GM23338 (cell line): Measurements from ENCODE around the gene PIK3R5. TPM values are rescaled to one million over a fixed set of nuclear protein-coding genes. Genes with fewer than 3 reads are reported as not detected.

Source experiments
- ATAC-seq: fragments of 200-7000 bp; cut with Tn5 transposase; 3 replicates; pipeline ENCODE4 v1.9.1; 2020
- DNase-seq: peaks from one replicate; pipeline ENCODE4 v3.0.0-alpha.2; 2015; ENCODE audit warnings: low spot score
- H2AFZ ChIP-seq: fragments of 200-600 bp; sonication (generic); 2 replicates; pipeline ENCODE4 v1.8.0; 2016; ENCODE audit warnings: antibody characterized with exemption, mild to moderate bottlenecking, moderate library complexity
- H3F3A ChIP-seq: fragments of 200-600 bp; sonication (generic); replicated peaks from 2 replicates; pipeline ENCODE4 v1.8.0; 2017; ENCODE audit warnings: antibody characterized with exemption, mixed run types, low read depth
- H3K27ac ChIP-seq: fragments of 200-600 bp; sonication (generic); 2 replicates; pipeline ENCODE4 v1.6.1; 2016; ENCODE audit warnings: low read depth
- H3K27me3 ChIP-seq: fragments of 200-600 bp; sonication (generic); 2 replicates; pipeline ENCODE4 v1.8.0; 2016; ENCODE audit warnings: mild to moderate bottlenecking, mixed run types, moderate library complexity; ENCODE audit not compliant: insufficient read depth
- H3K36me3 ChIP-seq: fragments of 200-600 bp; sonication (generic); 2 replicates; pipeline ENCODE4 v1.8.0; 2016; ENCODE audit warnings: mild to moderate bottlenecking; ENCODE audit not compliant: insufficient read depth
- H3K4me1 ChIP-seq: fragments of 200-600 bp; sonication (generic); 2 replicates; pipeline ENCODE4 v1.8.0; 2016; ENCODE audit warnings: mild to moderate bottlenecking, moderate library complexity; ENCODE audit not compliant: insufficient read depth
- H3K4me2 ChIP-seq: fragments of 200-600 bp; sonication (generic); 2 replicates; pipeline ENCODE4 v1.7.1; 2017; ENCODE audit warnings: mixed run types
- H3K4me3 ChIP-seq: fragments of 200-600 bp; sonication (generic); 2 replicates; pipeline ENCODE4 v1.6.1; 2016; ENCODE audit warnings: mixed run types
- H3K79me2 ChIP-seq: fragments of 200-600 bp; sonication (generic); replicated peaks from 2 replicates; pipeline ENCODE4 v1.8.0; 2017; ENCODE audit warnings: mild to moderate bottlenecking; ENCODE audit not compliant: insufficient read depth
- H3K9me2 ChIP-seq: fragments of 200-600 bp; sonication (generic); 2 replicates; pipeline ENCODE4 v1.8.0; 2017; ENCODE audit not compliant: insufficient read depth
- H4K20me1 ChIP-seq: fragments of 200-600 bp; sonication (generic); replicated peaks from 2 replicates; pipeline ENCODE4 v1.8.0; 2017; ENCODE audit warnings: mild to moderate bottlenecking; ENCODE audit not compliant: insufficient read depth
- H3K27ac Mint-ChIP-seq: 2 replicates; pipeline ENCODE4 v1.8.0; 2020; ENCODE audit warnings: inconsistent platforms, mild to moderate bottlenecking, moderate library complexity, mixed read lengths
- H3K27me3 Mint-ChIP-seq: 3 replicates; pipeline ENCODE4 v1.8.0; 2022; ENCODE audit warnings: low read depth, mild to moderate bottlenecking, moderate library complexity, mixed read lengths, inconsistent platforms; ENCODE audit not compliant: insufficient read depth, poor library complexity
- H3K36me3 Mint-ChIP-seq: 3 replicates; pipeline ENCODE4 v1.8.0; 2021; ENCODE audit warnings: low read depth, mild to moderate bottlenecking, inconsistent platforms, moderate library complexity, mixed read lengths
- H3K4me1 Mint-ChIP-seq: 3 replicates; pipeline ENCODE4 v1.8.0; 2020; ENCODE audit warnings: mild to moderate bottlenecking, inconsistent platforms, mixed read lengths
- H3K4me3 Mint-ChIP-seq: 3 replicates; pipeline ENCODE4 v1.8.0; 2021; ENCODE audit warnings: moderate library complexity, mild to moderate bottlenecking, inconsistent platforms, mixed read lengths
- H3K9me3 Mint-ChIP-seq: 3 replicates; pipeline ENCODE4 v1.8.0; 2020; ENCODE audit warnings: moderate library complexity, mild to moderate bottlenecking, inconsistent platforms, mixed read lengths
- CREB1 ChIP-seq: fragments of 250-450 bp; sonication (Bioruptor Pico); IDR thresholded peaks from 2 replicates; pipeline ENCODE4 v1.5.0; 2020; ENCODE audit warnings: low read depth, mild to moderate bottlenecking, moderate library complexity
- CTCF ChIP-seq, 2 experiments: fragments of 200-600 bp in 1 of 2; sonication (generic) in 1 of 2; conservative IDR thresholded peaks; 2 replicates each; pipeline versions ENCODE4 v1.5.1 to v1.6.1; 2016 to 2017; ENCODE audit warnings: antibody characterized with exemption in 2 of 2, low read depth in 2 of 2, mild to moderate bottlenecking in 2 of 2, moderate library complexity in 1 of 2
- ETS1 ChIP-seq: IDR thresholded peaks from 2 replicates; pipeline ENCODE4 v1.6.1; 2016; ENCODE audit warnings: antibody characterized with exemption
- EZH2 ChIP-seq: fragments of 200-600 bp; sonication (generic); IDR thresholded peaks from one replicate; pipeline ENCODE4 v1.8.0; 2017; ENCODE audit warnings: antibody characterized with exemption, mild to moderate bottlenecking, low read depth; ENCODE audit not compliant: unreplicated experiment
- EZH2phosphoT487 ChIP-seq: fragments of 200-600 bp; sonication (generic); IDR thresholded peaks from one replicate; pipeline ENCODE4 v1.8.1; 2018; ENCODE audit warnings: antibody characterized with exemption; ENCODE audit not compliant: unreplicated experiment
- JUNB ChIP-seq: IDR thresholded peaks from one replicate; pipeline ENCODE4 v1.6.1; 2016; ENCODE audit warnings: antibody characterized with exemption; ENCODE audit not compliant: unreplicated experiment
- NANOG ChIP-seq: IDR thresholded peaks from 2 replicates; pipeline ENCODE4 v1.6.1; 2016; ENCODE audit warnings: antibody characterized with exemption, borderline replicate concordance
- POLR2AphosphoS5 ChIP-seq: IDR thresholded peaks from 2 replicates; pipeline ENCODE4 v1.6.1; 2016; ENCODE audit warnings: antibody characterized with exemption, low read depth
- REST ChIP-seq: IDR thresholded peaks from one replicate; pipeline ENCODE4 v1.6.1; 2018; ENCODE audit warnings: antibody characterized with exemption; ENCODE audit not compliant: unreplicated experiment
- STAT1 ChIP-seq: IDR thresholded peaks from one replicate; pipeline ENCODE4 v1.6.1; 2016; ENCODE audit warnings: antibody characterized with exemption; ENCODE audit not compliant: unreplicated experiment
- ZNF114 ChIP-seq: fragments of 250-450 bp; sonication (Bioruptor Pico); IDR thresholded peaks from 2 replicates; pipeline ENCODE4 v1.5.0; 2020; ENCODE audit warnings: mild to moderate bottlenecking, moderate library complexity
- ZNF331 ChIP-seq: fragments of 250-450 bp; sonication (Bioruptor Pico); IDR thresholded peaks from 2 replicates; pipeline ENCODE4 v1.5.0; 2020; ENCODE audit warnings: low read depth, mild to moderate bottlenecking, moderate library complexity
- ZNF462 ChIP-seq: fragments of 250-450 bp; sonication (Bioruptor Pico); IDR thresholded peaks from 2 replicates; pipeline ENCODE4 v1.5.0; 2020; ENCODE audit warnings: mild to moderate bottlenecking, moderate library complexity
- polyA plus RNA-seq: library from polyadenylated mRNA; unstranded; fragments of >200 nt; fragmentation: Nextera tagmentation; extraction: Ambion mirVana; gene quantifications from 2 replicates; pipeline ENCODE4 v1.2.1, GENCODE V29; 2016
- total RNA-seq: library from RNA; depleted of rRNA; stranded (reverse); fragments of >200 nt; shearing (Covaris generic); gene quantifications from 2 replicates; pipeline ENCODE4 v1.2.3, GENCODE V29; 2014

The PIK3R5 gene
- total and polyA plus RNA-seq, 2 experiments from 2014 or later = 1.7 to 9.4 TPM

- no peak overlapping the region for H3K4me3 Mint-ChIP-seq
- H3K27me3 Mint-ChIP-seq = peaks cover 14% of the 10 kb centered on the region
- H3K9me3 Mint-ChIP-seq = peaks cover 3% of the 10 kb centered on the region; the same call in 2 of the 3 replicates
- no peaks in the 10 kb centered on the region for H3K36me3 ChIP-seq
- peaks cover 8% of the 10 kb centered on the region for H3K4me1 Mint-ChIP-seq
- peaks cover 3% of the 10 kb centered on the region; the same call in 1 of the 3 replicates for H3K36me3 Mint-ChIP-seq
- TF ChIP-seq JUNB = no peak
- no peak for TF ChIP-seq POLR2AphosphoS5
- TF ChIP-seq ZNF114 (CRISPR knock-in tag) = no peak
- no peak for TF ChIP-seq NANOG
- TF ChIP-seq ZNF331 = no peak
- no peak for TF ChIP-seq EZH2phosphoT487
- no peak for TF ChIP-seq EZH2
- TF ChIP-seq ETS1 = no peak
- TF ChIP-seq CREB1 (CRISPR knock-in tag) = no peak
- no peak for TF ChIP-seq STAT1
- no peak for TF ChIP-seq ZNF462 (CRISPR knock-in tag)
- no peak for TF ChIP-seq CTCF (conservative IDR thresholded peaks at IDR 0.05; ENCODE audit: low read depth in 2 of 2)
- TF ChIP-seq REST = no peak
- peaks cover 7% of the 10 kb centered on the region; the same call in 1 of the 2 replicates for H3K4me1 ChIP-seq
- DNase-seq (no peak), ATAC-seq (no peak)
- H3K79me2 ChIP-seq = no peaks in the 10 kb centered on the region
- no peaks in the 10 kb centered on the region for H4K20me1 ChIP-seq
- no peak overlapping the region for H3K4me3 ChIP-seq
- H2AFZ ChIP-seq = no peak overlapping the region
- H3K9me2 ChIP-seq = 0 out of 2 replicates have a peak, but pooled peaks cover 8% of the 10 kb centered on the region
- H3F3A ChIP-seq = no peaks in the 10 kb centered on the region
- no peak overlapping the region for H3K27ac ChIP-seq
- no peak overlapping the region for H3K27ac Mint-ChIP-seq
- H3K27me3 ChIP-seq = peaks cover 14% of the 10 kb centered on the region
- H3K4me2 ChIP-seq = no peak overlapping the region
These were observed 3.7 kb downstream of the PIK3R5 start for GRCh38 chr17:8961829-8962228.
